ENCODE data around the gene SAG. TPM values are rescaled to one million over a fixed set of nuclear protein-coding genes. Genes with fewer than 3 reads are reported as not detected.

The SAG gene
- total RNA-seq: not detected

DNA sequence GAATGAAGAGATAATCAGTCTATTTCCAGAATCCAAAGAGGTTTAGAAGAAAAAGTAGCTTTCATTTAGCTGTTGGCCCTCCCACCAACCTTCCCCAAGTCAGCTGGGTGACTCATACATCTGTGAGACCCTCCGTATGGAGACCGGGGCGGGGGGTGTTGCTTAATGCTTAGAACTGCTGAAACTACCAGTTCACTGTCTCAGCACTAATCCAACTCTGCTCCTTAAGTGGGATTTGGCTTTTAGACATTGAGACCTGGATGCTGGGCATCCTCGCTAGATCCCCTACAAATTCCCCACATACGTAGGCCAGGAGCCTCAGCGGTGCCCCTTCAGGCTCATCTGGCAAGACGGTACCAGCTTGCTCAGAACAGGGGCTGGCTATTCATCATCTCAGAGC is at the start of gene SAG:
Gene SAG (plus strand): TSS at position 252 of the 400 bp plus-strand sequence. CDS start 1,374 bp downstream, outside the sequence.
- DNase-seq (ENCODE audit: low spot score): no peak

GRCh38 chr2:233258211-233258610 is 49.4 kb upstream of the SAG start:
- no peak for DNase-seq (ENCODE audit: low spot score)

DNA sequence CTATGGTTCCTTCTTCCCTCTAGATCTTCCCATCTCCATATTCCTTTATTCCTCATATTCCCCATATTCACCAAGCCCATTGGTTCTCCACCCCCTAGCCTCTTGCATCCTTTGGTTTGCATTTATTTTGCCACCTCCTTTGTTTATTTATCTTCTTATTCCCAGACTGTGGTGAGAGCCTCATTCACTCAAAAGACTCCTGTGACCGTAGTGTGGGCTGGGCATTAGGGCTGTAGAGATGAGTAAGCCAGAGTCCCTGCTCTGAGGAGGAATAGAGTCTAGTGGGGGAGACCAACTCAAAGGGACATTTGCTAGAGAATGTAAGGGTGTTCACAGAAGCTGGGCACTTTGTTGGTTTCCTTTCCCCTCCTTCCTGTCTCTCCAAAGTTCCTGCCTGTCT is 47.9 kb upstream of the SAG start:
- no peak for DNase-seq (ENCODE audit: low spot score)

DNA sequence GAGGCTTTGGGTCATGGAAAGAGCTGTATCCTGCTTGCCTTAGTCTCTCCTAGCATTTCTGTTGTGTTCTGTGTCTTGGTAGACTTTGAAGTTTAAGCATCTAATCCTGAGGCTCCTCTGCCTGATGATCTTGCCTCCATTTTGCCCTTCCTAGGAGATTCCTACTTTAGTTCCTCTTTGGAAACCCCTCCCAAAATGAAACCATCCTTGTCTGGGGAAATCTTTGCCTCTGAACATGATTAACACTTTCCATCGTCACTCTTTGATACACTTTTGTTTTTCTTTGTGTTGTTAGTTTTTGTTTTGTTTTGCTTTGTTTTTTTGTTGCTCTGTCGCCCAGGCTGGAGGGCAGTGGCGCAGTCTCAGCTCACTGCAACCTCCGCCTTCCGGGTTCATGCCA is 47.0 kb upstream of the SAG start:
- no peak for DNase-seq (ENCODE audit: low spot score)

DNA sequence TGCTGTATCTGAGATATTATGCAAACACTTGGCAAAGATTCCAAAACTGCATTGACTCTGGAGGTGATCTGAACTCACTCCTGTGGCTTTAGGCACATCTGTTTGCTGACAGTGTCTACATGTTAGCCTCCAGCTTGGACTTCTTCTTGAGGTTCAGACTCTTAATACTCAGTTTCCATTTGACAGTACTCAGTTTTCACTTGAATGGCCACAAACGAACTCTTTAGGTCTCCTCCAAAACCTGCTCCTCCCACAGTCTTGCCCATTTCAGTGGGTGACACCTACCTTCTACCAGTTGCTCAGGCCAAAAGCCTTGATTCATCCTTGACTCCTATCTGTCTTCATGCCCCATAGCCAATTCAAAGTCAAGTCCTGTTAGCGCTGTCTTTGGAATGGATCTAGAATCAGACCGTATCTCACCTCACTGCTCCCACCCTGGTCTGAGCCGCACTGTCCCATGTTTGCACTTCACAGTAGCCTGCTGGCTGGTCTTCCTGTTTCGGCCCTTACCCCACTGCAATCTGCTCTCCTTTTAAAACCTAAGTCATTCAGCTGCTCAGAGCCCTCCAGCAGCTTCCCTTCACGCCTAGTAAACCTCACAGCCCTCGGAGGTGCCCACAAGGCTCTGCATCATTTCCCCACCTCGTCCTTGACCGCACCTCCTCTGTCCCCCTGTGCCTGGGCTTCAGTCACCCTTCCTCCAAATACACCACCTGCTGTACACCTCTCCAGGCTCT is 45.6 kb upstream of the SAG start:
- DNase-seq (ENCODE audit: low spot score): no peak

DNA sequence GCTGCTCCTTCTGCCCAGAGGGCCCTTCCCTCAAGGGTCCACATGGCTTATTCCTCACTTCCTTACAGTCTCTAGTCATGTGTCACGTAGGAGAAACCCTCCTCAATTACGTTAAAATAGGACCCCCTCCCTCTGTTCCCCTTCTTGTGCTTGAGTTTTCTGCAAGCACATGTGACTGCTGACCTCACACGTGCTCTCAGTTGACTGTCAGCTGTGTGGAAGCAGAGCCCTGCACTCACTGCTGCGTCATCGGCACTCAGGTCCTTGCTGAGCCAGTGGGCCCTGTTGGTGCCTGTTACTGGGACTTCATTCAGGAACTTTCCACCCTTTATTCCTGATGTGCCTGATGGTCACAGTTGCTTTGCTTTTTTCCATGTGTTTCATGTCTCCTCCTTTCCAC is 45.1 kb upstream of the SAG start:
- no peak for DNase-seq (ENCODE audit: low spot score)

DNA sequence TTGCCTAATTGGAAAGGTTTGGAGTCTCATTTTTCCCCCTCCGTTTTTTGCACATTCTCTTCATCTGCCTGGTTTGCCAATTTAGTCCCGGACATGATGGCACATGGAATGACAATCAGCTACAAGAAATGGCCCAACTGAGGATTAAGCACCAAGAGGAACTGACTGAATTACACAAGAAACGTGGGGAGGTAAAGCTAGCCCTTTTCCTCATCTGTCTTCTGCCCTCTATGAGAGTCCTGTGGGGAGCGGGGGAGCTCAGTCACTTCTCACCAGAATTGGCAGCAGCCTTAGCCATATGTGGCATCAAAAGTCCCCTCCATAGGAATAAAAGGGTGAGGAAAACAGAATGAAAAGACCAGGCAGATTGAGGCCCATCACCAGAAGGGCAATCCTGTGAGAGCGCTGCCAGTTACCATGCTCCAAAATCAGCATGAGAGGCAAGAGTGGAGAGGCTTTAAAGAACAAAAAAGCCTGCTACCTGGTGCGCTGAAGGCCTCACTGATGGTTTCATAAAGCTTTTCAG is 44.5 kb upstream of the SAG start:
- no peak for DNase-seq (ENCODE audit: low spot score)

GRCh38 chr2:233264667-233265066 is 42.9 kb upstream of the SAG start:
- no peak for DNase-seq (ENCODE audit: low spot score)

DNA sequence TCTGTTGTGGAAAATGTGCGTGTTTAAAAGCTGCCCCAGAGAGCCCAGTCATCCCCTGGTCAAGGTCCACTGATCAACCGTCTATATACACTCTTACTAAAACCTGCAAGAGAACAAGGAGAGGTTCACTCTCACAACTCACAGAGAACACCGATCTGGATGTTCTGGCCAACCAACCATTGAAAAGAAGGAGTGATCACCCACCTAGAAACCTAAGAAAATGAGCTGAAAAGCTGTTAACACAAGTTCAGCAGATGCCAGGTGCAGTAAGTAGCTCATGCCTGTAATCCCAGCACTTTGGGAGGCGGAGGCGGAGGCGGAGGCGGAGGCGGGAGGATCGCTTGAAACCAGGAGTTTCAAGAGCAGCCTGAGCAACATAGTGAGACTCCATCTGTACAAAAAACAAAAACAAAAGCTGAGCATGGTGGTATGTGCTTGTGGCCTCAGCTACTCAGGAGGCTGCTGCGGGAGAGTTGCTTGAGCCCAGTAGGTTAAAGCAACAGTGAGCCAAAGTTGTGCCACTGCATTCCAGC is 41.7 kb upstream of the SAG start:
- DNase-seq (ENCODE audit: low spot score): no peak

- no peak for DNase-seq (ENCODE audit: low spot score)
These were observed 41.1 kb upstream of the SAG start for GRCh38 chr2:233266481-233266880.

DNA sequence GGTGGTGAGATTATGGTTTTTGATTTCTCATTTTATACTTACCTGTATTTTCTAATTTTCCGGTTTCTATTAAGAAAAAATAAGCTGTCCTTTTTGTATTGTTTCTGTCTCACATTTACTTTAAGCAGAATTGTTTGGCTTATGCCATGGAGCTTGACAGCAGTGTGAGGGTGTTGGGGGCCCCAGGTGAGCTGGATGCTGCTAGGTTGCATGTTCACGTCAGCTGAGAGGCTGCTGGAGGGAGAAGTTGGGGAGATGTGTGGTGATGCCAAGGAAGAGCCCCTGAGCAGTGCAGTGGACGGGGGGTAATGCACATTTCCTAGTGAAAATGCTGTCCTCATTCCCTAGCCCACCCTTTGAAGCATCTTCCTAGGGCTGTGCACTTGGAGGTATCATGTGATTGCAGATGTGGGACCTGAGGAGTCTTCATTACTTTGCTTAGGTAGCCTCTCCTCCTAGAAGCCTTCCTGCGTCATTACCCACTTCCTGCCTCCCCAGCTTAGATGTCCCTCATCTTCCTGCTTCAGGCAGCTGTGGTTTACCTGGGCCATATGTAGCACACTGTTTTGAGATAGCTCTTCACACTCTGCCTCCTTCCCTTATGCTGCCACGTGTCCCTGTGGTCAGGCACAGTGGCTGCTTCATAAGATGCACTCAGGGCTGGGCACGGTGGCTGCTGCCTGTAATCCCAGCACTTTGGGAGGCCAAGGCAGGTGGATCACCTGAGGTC is 39.9 kb upstream of the SAG start:
- DNase-seq (ENCODE audit: low spot score): peak; percentile 37

DNA sequence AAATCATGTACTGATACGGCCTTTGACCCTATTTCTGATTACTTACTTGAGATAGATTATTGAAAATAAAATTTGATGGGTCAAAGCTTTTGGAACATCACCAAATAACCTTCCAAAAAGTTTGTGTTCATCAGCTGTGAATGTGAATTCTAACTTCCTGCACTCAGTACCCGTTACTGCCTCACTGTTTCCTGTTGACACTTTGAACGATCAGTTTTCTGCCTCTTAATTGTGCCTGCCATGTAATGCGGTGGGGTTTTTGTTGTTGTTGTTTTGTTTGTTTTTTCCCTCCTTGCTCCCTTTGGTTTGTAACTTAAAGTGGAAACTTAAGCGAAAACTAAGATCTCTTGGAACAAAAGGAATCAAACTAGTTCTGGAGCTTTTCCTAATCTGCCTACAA is 37.2 kb upstream of the SAG start:
- DNase-seq (ENCODE audit: low spot score): no peak

GRCh38 chr2:233270951-233271350 is 36.7 kb upstream of the SAG start:
- DNase-seq (ENCODE audit: low spot score): no peak

GRCh38 chr2:233271693-233272092 is 35.9 kb upstream of the SAG start:
- no peak for DNase-seq (ENCODE audit: low spot score)

GRCh38 chr2:233273120-233273519 is 34.5 kb upstream of the SAG start:
- DNase-seq (ENCODE audit: low spot score): no peak

DNA sequence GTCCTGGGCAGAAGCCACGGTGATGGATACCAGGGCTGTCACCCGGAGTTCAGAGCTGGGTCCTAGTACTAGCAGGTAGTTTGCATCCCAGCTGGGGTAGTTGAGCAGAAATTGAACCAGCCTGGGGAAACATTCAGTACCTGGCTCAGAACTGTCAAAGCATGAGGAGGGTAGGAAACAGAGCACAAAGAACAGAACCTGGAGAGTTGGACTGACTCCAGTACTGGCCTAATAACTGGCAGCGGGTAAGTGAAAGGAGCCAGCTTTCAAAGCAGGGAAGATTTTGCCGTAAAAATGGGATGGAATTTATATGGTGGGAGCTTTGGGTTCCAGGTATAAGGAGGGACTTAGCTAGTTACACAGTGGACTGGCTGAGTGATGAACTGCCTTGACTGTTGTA is 32.4 kb upstream of the SAG start:
- DNase-seq (ENCODE audit: low spot score): no peak

GRCh38 chr2:233278921-233279320 is 28.7 kb upstream of the SAG start:
- DNase-seq (ENCODE audit: low spot score): no peak

DNA sequence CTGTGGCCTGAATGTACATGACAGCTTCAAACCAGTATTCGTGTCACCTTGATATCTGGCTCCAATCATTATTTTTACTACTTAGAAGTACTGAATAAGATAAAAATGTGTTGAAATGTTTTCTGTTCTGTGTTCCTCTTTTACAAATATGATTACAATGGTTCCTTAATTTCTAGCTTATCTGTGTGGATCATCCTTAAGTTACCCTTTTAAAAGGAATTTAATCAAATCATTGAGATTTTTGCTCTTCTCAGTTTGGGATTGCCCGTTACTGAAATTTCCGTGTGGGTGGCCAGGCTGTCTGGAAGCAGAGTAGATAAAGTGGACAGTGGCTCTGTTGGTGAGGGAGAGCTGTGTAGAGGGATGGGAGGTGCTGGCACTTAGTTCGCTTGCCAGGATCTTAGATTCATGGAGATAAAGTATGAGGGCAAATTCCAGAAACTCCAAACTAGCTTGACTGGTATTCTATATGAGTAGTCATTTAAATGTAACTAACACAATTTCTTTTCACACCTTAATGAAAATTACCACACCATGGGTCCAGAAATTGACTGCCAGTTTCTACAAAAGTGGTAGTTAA is 27.4 kb upstream of the SAG start:
- no peak for DNase-seq (ENCODE audit: low spot score)

- DNase-seq (ENCODE audit: low spot score): no peak
These were observed 26.1 kb upstream of the SAG start for GRCh38 chr2:233281553-233281952.

DNA sequence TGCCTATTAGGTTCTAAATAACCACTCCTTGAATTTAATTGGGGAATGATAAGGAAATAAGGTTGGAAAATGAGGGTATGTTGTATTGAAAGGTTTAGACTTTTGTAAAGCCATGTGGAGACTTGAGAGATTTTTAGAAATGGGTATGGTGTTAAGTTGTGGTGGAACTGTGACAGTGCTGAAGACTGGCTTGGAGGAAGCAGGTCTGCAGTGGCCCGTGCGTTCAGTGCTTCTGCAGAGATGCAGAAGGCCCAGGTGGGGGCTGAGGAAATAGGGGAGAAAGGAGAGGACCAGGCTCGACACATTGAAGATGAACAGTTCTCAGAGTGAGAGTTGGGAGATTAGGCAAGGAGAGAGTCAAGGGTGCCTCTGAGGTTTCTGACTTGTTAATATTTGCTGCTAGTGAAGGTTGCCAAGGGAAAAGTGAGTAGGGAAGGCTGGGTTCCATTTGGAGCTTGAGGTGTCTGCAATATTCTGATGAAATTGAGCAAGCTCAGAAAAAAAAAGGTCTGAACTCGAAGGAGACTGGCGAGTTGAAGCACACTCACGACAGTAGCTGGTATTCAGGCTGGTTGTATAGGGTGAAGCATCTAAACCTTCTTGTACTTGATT is 25.5 kb upstream of the SAG start:
- no peak for DNase-seq (ENCODE audit: low spot score)

DNA sequence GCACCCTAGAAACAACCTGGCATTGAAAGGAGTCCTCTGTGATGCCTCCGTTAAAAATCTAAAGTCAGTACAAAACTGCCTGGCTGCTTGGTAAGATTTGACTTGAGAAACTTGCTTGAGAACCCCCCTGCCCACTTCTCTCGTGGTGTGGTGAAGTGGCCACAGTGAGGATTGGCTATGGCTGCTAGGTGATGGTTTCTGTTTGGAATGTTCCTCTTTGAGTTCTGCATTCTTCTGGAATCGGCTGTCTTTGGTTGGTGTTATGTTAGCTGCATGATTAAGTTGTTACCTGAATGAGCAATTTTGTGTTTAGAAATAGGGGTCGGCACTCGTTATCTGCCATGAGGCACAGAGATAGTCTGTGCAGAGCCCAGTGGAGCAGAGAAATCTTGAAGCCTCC is 21.7 kb upstream of the SAG start:
- DNase-seq (ENCODE audit: low spot score): no peak

DNA sequence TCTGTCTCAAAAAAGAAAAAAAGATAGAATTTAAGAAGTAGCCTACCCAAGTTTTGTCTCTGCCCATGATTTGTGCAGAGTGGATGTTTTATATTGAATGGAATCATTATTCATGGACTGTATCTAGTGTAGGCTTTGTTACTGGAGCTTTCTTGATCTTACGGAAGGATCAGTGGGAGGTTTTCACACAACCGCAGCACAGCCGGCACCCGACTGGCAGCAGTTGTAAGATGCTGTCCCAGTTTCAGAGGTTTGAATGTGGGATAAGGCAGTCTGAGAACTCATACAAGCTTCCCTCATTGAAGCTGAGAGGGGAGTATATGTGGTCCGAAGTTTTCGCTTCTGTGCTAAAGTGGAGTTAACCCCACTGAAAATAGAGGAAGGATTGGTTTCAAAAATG is 19.7 kb upstream of the SAG start:
- DNase-seq (ENCODE audit: low spot score): no peak

Measured in mucosa of gallbladder (tissue), 1 donor.